WTC11 (cell line): ENCODE measurements around the gene GUCA2A. TPM values are rescaled to one million over a fixed set of nuclear protein-coding genes. Genes with fewer than 3 reads are reported as not detected.
"Not testable (repeated sequence)": the region's sequence is repeated elsewhere in the genome, so short reads cannot be mapped to it uniquely, and the experiment has no call there.

ENCODE experiments used
- ATAC-seq: fragments of 200-7000 bp; cut with Tn5 transposase; 2 replicates; pipeline ENCODE4 v1.10.0; 2021; ENCODE audit warnings: mild to moderate bottlenecking, moderate library complexity
- CTCF ChIA-PET: fragments of 300-600 bp; sonication (Branson Sonifier 250); formaldehyde crosslinking; loops from one replicate; lab custom pipeline; 2021; ENCODE audit warnings: antibody characterized with exemption; lab: Charles Lee
- POLR2A ChIA-PET: fragments of 350-600 bp; sonication (Branson Sonifier 250); formaldehyde crosslinking; loops from one replicate; lab custom pipeline; 2021; ENCODE audit warnings: antibody characterized with exemption; lab: Charles Lee
- DNase-seq: peaks from one replicate; pipeline ENCODE4 v3.0.0; 2021; ENCODE audit warnings: low spot score
- H3K27ac Mint-ChIP-seq: 2 replicates; pipeline ENCODE4 v1.8.0; 2021; ENCODE audit warnings: mixed read lengths
- H3K27me3 Mint-ChIP-seq: 2 replicates; pipeline ENCODE4 v1.8.0; 2021; ENCODE audit warnings: low read depth, mild to moderate bottlenecking, moderate library complexity, mixed read lengths
- H3K36me3 Mint-ChIP-seq: 2 replicates; pipeline ENCODE4 v1.8.0; 2021; ENCODE audit warnings: mixed read lengths
- H3K4me1 Mint-ChIP-seq: 2 replicates; pipeline ENCODE4 v1.8.0; 2022; ENCODE audit warnings: mixed read lengths
- H3K4me3 Mint-ChIP-seq: 2 replicates; pipeline ENCODE4 v1.8.0; 2021; ENCODE audit warnings: mild to moderate bottlenecking, moderate library complexity, mixed read lengths
- H3K9me3 Mint-ChIP-seq: 2 replicates; pipeline ENCODE4 v1.8.0; 2021; ENCODE audit warnings: mixed read lengths
- AFF4 ChIP-seq: sonication (generic); formaldehyde crosslinking; IDR thresholded peaks from 2 replicates; pipeline ENCODE4 v1.8.1; 2023; ENCODE audit warnings: mild to moderate bottlenecking, missing genetic modification reagents, borderline replicate concordance
- AR ChIP-seq: fragments of 250-450 bp; sonication (Bioruptor Pico); IDR thresholded peaks from 2 replicates; pipeline ENCODE4 v1.9.0; 2021; ENCODE audit warnings: mild to moderate bottlenecking
- CREB1 ChIP-seq: sonication (generic); formaldehyde crosslinking; IDR thresholded peaks from 2 replicates; pipeline ENCODE4 v1.8.0; 2023; ENCODE audit warnings: mild to moderate bottlenecking, missing genetic modification reagents
- ESRRA ChIP-seq: sonication (generic); formaldehyde crosslinking; IDR thresholded peaks from 2 replicates; pipeline ENCODE4 v1.8.1; 2022; ENCODE audit warnings: mild to moderate bottlenecking, missing genetic modification reagents, borderline replicate concordance
- ETV6 ChIP-seq: sonication (generic); formaldehyde crosslinking; IDR thresholded peaks from 2 replicates; pipeline ENCODE4 v1.8.1; 2022; ENCODE audit warnings: mild to moderate bottlenecking, missing genetic modification reagents
- FOXP1 ChIP-seq: sonication (generic); formaldehyde crosslinking; IDR thresholded peaks from 2 replicates; pipeline ENCODE4 v1.8.0; 2022; ENCODE audit warnings: missing genetic modification reagents, mild to moderate bottlenecking, moderate library complexity, borderline replicate concordance
- FOXP4 ChIP-seq: sonication (generic); formaldehyde crosslinking; IDR thresholded peaks from 2 replicates; pipeline ENCODE4 v1.8.0; 2022; ENCODE audit warnings: mild to moderate bottlenecking, missing genetic modification reagents
- IRF2 ChIP-seq: sonication (generic); formaldehyde crosslinking; IDR thresholded peaks from 2 replicates; pipeline ENCODE4 v1.8.0; 2022; ENCODE audit warnings: low read depth, missing genetic modification reagents, borderline replicate concordance
- JAZF1 ChIP-seq: fragments of 250-450 bp; sonication (Bioruptor Pico); IDR thresholded peaks from 2 replicates; pipeline ENCODE4 v1.9.0; 2021; ENCODE audit warnings: moderate library complexity, mild to moderate bottlenecking, inconsistent platforms
- NFATC4 ChIP-seq: fragments of 250-450 bp; sonication (Bioruptor Pico); IDR thresholded peaks from 2 replicates; pipeline ENCODE4 v1.9.0; 2021; ENCODE audit warnings: mild to moderate bottlenecking
- PRDM15 ChIP-seq: sonication (generic); formaldehyde crosslinking; IDR thresholded peaks from 2 replicates; pipeline ENCODE4 v1.8.0; 2022; ENCODE audit warnings: missing genetic modification reagents
- TEAD1 ChIP-seq: sonication (generic); formaldehyde crosslinking; IDR thresholded peaks from 2 replicates; pipeline ENCODE4 v1.8.0; 2022; ENCODE audit warnings: mild to moderate bottlenecking, missing genetic modification reagents
- ZBTB21 ChIP-seq: sonication (generic); formaldehyde crosslinking; IDR thresholded peaks from 2 replicates; pipeline ENCODE4 v1.8.1; 2023; ENCODE audit warnings: mild to moderate bottlenecking, missing genetic modification reagents, borderline replicate concordance
- ZNF396 ChIP-seq: fragments of 250-450 bp; sonication (Bioruptor Pico); IDR thresholded peaks from 2 replicates; pipeline ENCODE4 v1.8.0; 2021; ENCODE audit warnings: mild to moderate bottlenecking, moderate library complexity, borderline replicate concordance
- ZNF423 ChIP-seq: fragments of 250-450 bp; sonication (Bioruptor Pico); IDR thresholded peaks from 2 replicates; pipeline ENCODE4 v2.1.2; 2022; ENCODE audit warnings: mild to moderate bottlenecking, moderate library complexity
- ZNF671 ChIP-seq: fragments of 250-450 bp; sonication (Bioruptor Pico); IDR thresholded peaks from 2 replicates; pipeline ENCODE4 v1.8.0; 2021; ENCODE audit warnings: mild to moderate bottlenecking
- total RNA-seq: library from RNA; stranded (reverse); gene quantifications from 3 replicates; pipeline ENCODE4 v1.2.3, GENCODE V29; 2021
- TF ChIP-seq, protein P1 (sequence below): sonication (generic); formaldehyde crosslinking; IDR thresholded peaks from 2 replicates; pipeline ENCODE4 v1.8.0; 2022; ENCODE audit warnings: mild to moderate bottlenecking, missing genetic modification reagents
- TF ChIP-seq, protein P2 (sequence below): sonication (generic); formaldehyde crosslinking; IDR thresholded peaks from 2 replicates; pipeline ENCODE4 v1.8.1; 2022; ENCODE audit warnings: low read depth, mild to moderate bottlenecking, moderate library complexity, missing genetic modification reagents, borderline replicate concordance

GUCA2A gene
- total RNA-seq, 1 experiment from 2014 or later = not detected

DNA sequence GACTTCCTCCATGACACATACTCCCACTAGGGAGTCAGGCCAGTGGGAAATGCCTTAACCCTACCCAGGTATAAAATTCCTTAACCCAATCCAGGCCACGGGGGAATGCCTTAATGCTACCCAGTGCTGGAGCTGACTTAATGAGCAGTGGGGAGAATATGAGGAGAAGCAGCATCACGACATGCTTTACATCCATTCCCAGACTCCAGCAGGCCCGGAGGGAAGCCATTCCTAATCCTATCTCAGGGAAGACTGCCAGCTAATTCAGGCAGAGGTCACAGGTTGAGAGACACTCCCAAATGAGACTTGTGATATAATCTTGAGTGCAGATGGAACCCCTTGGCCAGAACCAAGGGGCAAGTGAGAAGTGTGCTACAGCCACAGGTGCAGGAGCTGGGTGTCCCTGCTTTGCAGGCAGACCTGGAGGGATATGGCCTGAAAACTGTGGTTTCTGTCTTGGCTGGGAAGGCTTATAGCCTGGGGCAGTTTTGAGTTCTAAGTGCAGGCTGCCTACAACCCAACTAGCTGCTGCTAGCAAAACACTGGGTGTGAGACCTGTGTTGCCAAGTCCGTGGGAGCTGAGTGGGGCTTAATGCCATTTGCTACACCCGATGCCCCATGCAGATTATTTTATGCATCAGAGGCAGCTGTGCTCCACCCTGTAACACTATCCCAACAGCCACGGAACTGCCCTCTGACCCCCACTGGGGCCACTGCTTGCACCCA lies 45.1 kb upstream of the GUCA2A start:
- Mint-ChIP-seq H3K4me3 (no peak overlapping the region), H3K4me1 (peaks cover 42% of the 10 kb centered on the region), H3K27ac (peak overlapping the region; percentile 18; the same call in 1 of the 2 replicates), H3K27me3 (no peaks in the 10 kb centered on the region), H3K9me3 (peaks cover 20% of the 10 kb centered on the region), H3K36me3 (peaks cover 16% of the 10 kb centered on the region)
- TF ChIP-seq JAZF1 = no peak
- no peak for TF ChIP-seq NFATC4 (CRISPR knock-in tag)
- no peak for TF ChIP-seq ZNF671 (CRISPR knock-in tag)
- TF ChIP-seq TEAD1 (CRISPR knock-in tag) = no peak
- no peak for TF ChIP-seq ZNF423
- no peak for TF ChIP-seq AFF4 (CRISPR knock-in tag)
- no peak for TF ChIP-seq FOXP1 (CRISPR knock-in tag)
- no peak for TF ChIP-seq FOXP4 (CRISPR knock-in tag)
- TF ChIP-seq, protein P1, sequence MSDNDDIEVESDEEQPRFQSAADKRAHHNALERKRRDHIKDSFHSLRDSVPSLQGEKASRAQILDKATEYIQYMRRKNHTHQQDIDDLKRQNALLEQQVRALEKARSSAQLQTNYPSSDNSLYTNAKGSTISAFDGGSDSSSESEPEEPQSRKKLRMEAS (CRISPR knock-in tag) = no peak
- TF ChIP-seq CREB1 (CRISPR knock-in tag) = no peak
- TF ChIP-seq ZBTB21 (CRISPR knock-in tag) = no peak
- TF ChIP-seq ZNF396 (CRISPR knock-in tag) = no peak
- TF ChIP-seq, protein P2, sequence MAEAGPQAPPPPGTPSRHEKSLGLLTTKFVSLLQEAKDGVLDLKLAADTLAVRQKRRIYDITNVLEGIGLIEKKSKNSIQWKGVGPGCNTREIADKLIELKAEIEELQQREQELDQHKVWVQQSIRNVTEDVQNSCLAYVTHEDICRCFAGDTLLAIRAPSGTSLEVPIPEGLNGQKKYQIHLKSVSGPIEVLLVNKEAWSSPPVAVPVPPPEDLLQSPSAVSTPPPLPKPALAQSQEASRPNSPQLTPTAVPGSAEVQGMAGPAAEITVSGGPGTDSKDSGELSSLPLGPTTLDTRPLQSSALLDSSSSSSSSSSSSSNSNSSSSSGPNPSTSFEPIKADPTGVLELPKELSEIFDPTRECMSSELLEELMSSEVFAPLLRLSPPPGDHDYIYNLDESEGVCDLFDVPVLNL (CRISPR knock-in tag) = no peak
- TF ChIP-seq PRDM15 (CRISPR knock-in tag) = no peak
- TF ChIP-seq ETV6 (CRISPR knock-in tag) = no peak
- no peak for TF ChIP-seq IRF2
- no peak for TF ChIP-seq AR (CRISPR knock-in tag)
- no peak for TF ChIP-seq ESRRA
- ATAC-seq (no peak), DNase-seq (no peak)
- ChIA-PET POLR2A (no interaction called here), CTCF (interaction anchor here (1.3 kb wide), 1 partner anchor 36 kb away, joined by 5 read pairs; no protein-coding TSS in a partner anchor)

- peaks cover 16% of the 10 kb centered on the region for H3K9me3 Mint-ChIP-seq
- not testable (repeated sequence) for H3K4me3 Mint-ChIP-seq, ATAC-seq, DNase-seq, H3K27ac Mint-ChIP-seq, H3K27me3 Mint-ChIP-seq
- ChIA-PET POLR2A (interaction anchor here (0.6 kb wide), 1 partner anchor 19 kb away, joined by 4 read pairs; no protein-coding TSS in a partner anchor), CTCF (interaction anchor here (1.6 kb wide), 1 partner anchor 33 kb away, joined by 3 read pairs; no protein-coding TSS in a partner anchor)
- peaks cover 18% of the 10 kb centered on the region for H3K36me3 Mint-ChIP-seq
- peaks cover 22% of the 10 kb centered on the region for H3K4me1 Mint-ChIP-seq
Observed at GRCh38 chr1:42206930-42207329, 42.4 kb upstream of the GUCA2A start.
